Neural progenitor cell (in vitro differentiated cells): Measurements from ENCODE around the gene DNAH9. TPM values are rescaled to one million over a fixed set of nuclear protein-coding genes. Genes with fewer than 3 reads are reported as not detected.

ENCODE experiments used
- DNase-seq: peaks from one replicate; pipeline ENCODE4 v3.0.0-alpha.2; 2016; ENCODE audit warnings: low spot score
- H2AFZ ChIP-seq: fragments of 200-600 bp; sonication (generic); replicated peaks from 2 replicates; pipeline ENCODE4 v1.6.1; 2016; ENCODE audit warnings: antibody characterized with exemption
- H3F3A ChIP-seq: fragments of 200-600 bp; sonication (generic); 2 replicates; pipeline ENCODE4 v1.6.1; 2016; ENCODE audit warnings: antibody characterized with exemption, low read depth
- H3K27ac ChIP-seq: fragments of 200-600 bp; sonication (generic); 2 replicates; pipeline ENCODE4 v1.5.1; 2016; ENCODE audit warnings: mild to moderate bottlenecking
- H3K27me3 ChIP-seq: fragments of 200-600 bp; sonication (generic); 2 replicates; pipeline ENCODE4 v1.6.1; 2016; ENCODE audit warnings: mild to moderate bottlenecking, moderate library complexity
- H3K36me3 ChIP-seq: fragments of 200-600 bp; sonication (generic); 2 replicates; pipeline ENCODE4 v1.5.1; 2016
- H3K4me1 ChIP-seq: fragments of 200-600 bp; sonication (generic); 2 replicates; pipeline ENCODE4 v1.6.1; 2016; ENCODE audit warnings: mixed run types
- H3K4me2 ChIP-seq: fragments of 200-600 bp; sonication (generic); 2 replicates; pipeline ENCODE4 v1.6.1; 2016
- H3K4me3 ChIP-seq: fragments of 200-600 bp; sonication (generic); 2 replicates; pipeline ENCODE4 v1.5.1; 2016
- H3K79me2 ChIP-seq: fragments of 200-600 bp; sonication (generic); 2 replicates; pipeline ENCODE4 v1.6.1; 2016; ENCODE audit warnings: low read depth
- H3K9ac ChIP-seq: fragments of 200-600 bp; sonication (generic); 2 replicates; pipeline ENCODE4 v1.6.1; 2016
- H3K9me3 ChIP-seq: fragments of 200-600 bp; sonication (generic); 2 replicates; pipeline ENCODE4 v1.5.1; 2016; ENCODE audit warnings: low read depth
- H4K20me1 ChIP-seq: fragments of 200-600 bp; sonication (generic); 2 replicates; pipeline ENCODE4 v1.6.1; 2016; ENCODE audit warnings: low read depth
- H3K27ac Mint-ChIP-seq: 3 replicates; pipeline ENCODE4 v1.8.0; 2021; ENCODE audit warnings: mixed read lengths
- H3K27me3 Mint-ChIP-seq: 2 replicates; pipeline ENCODE4 v1.8.0; 2022; ENCODE audit warnings: low read depth, mild to moderate bottlenecking, inconsistent platforms, moderate library complexity, mixed read lengths; ENCODE audit not compliant: insufficient read depth
- H3K36me3 Mint-ChIP-seq: 3 replicates; pipeline ENCODE4 v1.8.0; 2021; ENCODE audit warnings: mixed read lengths
- H3K4me1 Mint-ChIP-seq: 3 replicates; pipeline ENCODE4 v1.8.0; 2021; ENCODE audit warnings: mixed read lengths
- H3K4me3 Mint-ChIP-seq: 3 replicates; pipeline ENCODE4 v1.8.0; 2021; ENCODE audit warnings: mild to moderate bottlenecking, moderate library complexity, mixed read lengths
- H3K9me3 Mint-ChIP-seq: 3 replicates; pipeline ENCODE4 v1.8.0; 2020; ENCODE audit warnings: mixed read lengths
- CTCF ChIP-seq: fragments of 200-600 bp; sonication (generic); IDR thresholded peaks from 2 replicates; pipeline ENCODE4 v1.5.1; 2017; ENCODE audit warnings: antibody characterized with exemption, mild to moderate bottlenecking
- EZH2 ChIP-seq: fragments of 200-600 bp; sonication (generic); IDR thresholded peaks from 2 replicates; pipeline ENCODE4 v1.6.1; 2017; ENCODE audit warnings: antibody characterized with exemption, mild to moderate bottlenecking, moderate library complexity
- EZH2phosphoT487 ChIP-seq: fragments of 200-600 bp; sonication (generic); IDR thresholded peaks from 2 replicates; pipeline ENCODE4 v1.6.1; 2017; ENCODE audit warnings: antibody characterized with exemption
- total RNA-seq: library from RNA; depleted of rRNA; stranded (reverse); fragments of >200 nt; gene quantifications from 2 replicates; pipeline ENCODE4 v1.2.3, GENCODE V29; 2015; ENCODE audit warnings: low replicate concordance

The DNAH9 gene
- total RNA-seq, 1 donor from 2014 or later = 1.3 TPM

GRCh38 chr17:11589716-11590115 lies 8.6 kb upstream of the DNAH9 start:
- Mint-ChIP-seq H3K4me3 (no peak overlapping the region), H3K27me3 (peaks cover 6% of the 10 kb centered on the region), H3K27ac (no peak overlapping the region), H3K9me3 (no peaks in the 10 kb centered on the region), H3K4me1 (no peaks in the 10 kb centered on the region), H3K36me3 (no peaks in the 10 kb centered on the region)
- no peaks in the 10 kb centered on the region for H3K4me1 ChIP-seq
- no peak overlapping the region for H3K4me2 ChIP-seq
- no peak overlapping the region for H3K4me3 ChIP-seq
- no peaks in the 10 kb centered on the region for H4K20me1 ChIP-seq
- no peak for DNase-seq
- no peaks in the 10 kb centered on the region for H3K27me3 ChIP-seq
- H3K36me3 ChIP-seq = no peaks in the 10 kb centered on the region
- no peak overlapping the region for H2AFZ ChIP-seq
- no peak overlapping the region for H3K27ac ChIP-seq
- no peaks in the 10 kb centered on the region for H3K9me3 ChIP-seq
- TF ChIP-seq EZH2phosphoT487 (no peak), CTCF (no peak), EZH2 (no peak)
- H3K9ac ChIP-seq = no peak overlapping the region
- no peaks in the 10 kb centered on the region for H3K79me2 ChIP-seq
- no peaks in the 10 kb centered on the region for H3F3A ChIP-seq

- Histone ChIP-seq H3K36me3 (no peaks in the 10 kb centered on the region), H3F3A (peaks cover 10% of the 10 kb centered on the region), H3K9ac (no peak overlapping the region), H3K4me3 (no peak overlapping the region), H3K4me2 (no peak overlapping the region), H3K4me1 (no peaks in the 10 kb centered on the region), H3K27ac (no peak overlapping the region), H3K27me3 (peaks cover 13% of the 10 kb centered on the region), H2AFZ (no peak overlapping the region), H4K20me1 (peaks cover 6% of the 10 kb centered on the region), H3K9me3 (no peaks in the 10 kb centered on the region), H3K79me2 (no peaks in the 10 kb centered on the region)
- Mint-ChIP-seq H3K4me3 (no peak overlapping the region), H3K27ac (no peak overlapping the region), H3K27me3 (peaks cover 6% of the 10 kb centered on the region), H3K36me3 (no peaks in the 10 kb centered on the region), H3K4me1 (peaks cover 13% of the 10 kb centered on the region), H3K9me3 (no peaks in the 10 kb centered on the region)
- no peak for DNase-seq
- no peak for TF ChIP-seq CTCF
- TF ChIP-seq EZH2phosphoT487 = no peak
- no peak for TF ChIP-seq EZH2
Measured at GRCh38 chr17:11601661-11602060, 3.4 kb downstream of the DNAH9 start.

- TF ChIP-seq CTCF = no peak
- no peak for TF ChIP-seq EZH2
- Histone ChIP-seq H3K27me3 (no peaks in the 10 kb centered on the region), H3K9me3 (no peaks in the 10 kb centered on the region), H3K4me2 (peak overlapping the region; percentile 58), H2AFZ (peak overlapping the region; percentile 81), H3K79me2 (no peaks in the 10 kb centered on the region), H3K9ac (no peak overlapping the region), H3K4me3 (peak overlapping the region; percentile 12), H3K27ac (peak overlapping the region; percentile 70), H3K4me1 (peaks cover 29% of the 10 kb centered on the region), H4K20me1 (no peaks in the 10 kb centered on the region), H3F3A (peaks cover 16% of the 10 kb centered on the region), H3K36me3 (no peaks in the 10 kb centered on the region)
- DNase-seq = no peak
- Mint-ChIP-seq H3K9me3 (no peaks in the 10 kb centered on the region), H3K36me3 (no peaks in the 10 kb centered on the region), H3K4me1 (peaks cover 21% of the 10 kb centered on the region), H3K27me3 (peaks cover 2% of the 10 kb centered on the region), H3K27ac (peak overlapping the region; percentile 57), H3K4me3 (no peak overlapping the region)
Measured at GRCh38 chr17:11608396-11608795, 10.1 kb downstream of the DNAH9 start.
